Fibroblast of the aortic adventitia (primary cell): ENCODE results near the gene KRTAP4-6. TPM values are rescaled to one million over a fixed set of nuclear protein-coding genes. Genes with fewer than 3 reads are reported as not detected.
"Not testable (repeated sequence)": the region's sequence is repeated elsewhere in the genome, so short reads cannot be mapped to it uniquely, and the experiment has no call there.

Experiments
- DNase-seq: peaks from one replicate; pipeline ENCODE4 v3.0.0-alpha.2; 2010; ENCODE audit warnings: low read depth
- H3K4me3 ChIP-seq: 2 replicates; pipeline ENCODE4 v1.5.1; 2011; ENCODE audit warnings: low read depth, mild to moderate bottlenecking, control low read depth, low read length, moderate library complexity
- CTCF ChIP-seq: IDR thresholded peaks from 2 replicates; pipeline ENCODE4 v1.5.1; 2011; ENCODE audit warnings: mild to moderate bottlenecking, low read length, control low read depth, inconsistent platforms; ENCODE audit not compliant: insufficient read depth
- total RNA-seq: library from RNA; depleted of rRNA; stranded (reverse); fragments of >200 nt; gene quantifications from 2 replicates; pipeline ENCODE4 v1.2.3, GENCODE V29; 2012; ENCODE audit warnings: low replicate concordance

Gene KRTAP4-6
- total RNA-seq, 1 donor, result not detected

GRCh38 chr17:41160648-41161047 lies 20.3 kb upstream of the KRTAP4-6 start, which contains the start of gene KRTAP4-4:
Gene KRTAP4-4 (minus strand): TSS chr17:41160748. CDS start chr17:41160691, 57 bp downstream.
- DNase-seq, result no peak
- H3K4me3 ChIP-seq, result no peak within 1 kb of the TSS
- no peak for TF ChIP-seq CTCF

- DNase-seq, H3K4me3 ChIP-seq: not testable (repeated sequence)
These were observed 19.8 kb upstream of the KRTAP4-6 start for GRCh38 chr17:41160190-41160589.

- no peak for DNase-seq
- H3K4me3 ChIP-seq, result no peak overlapping the region
- no peak for TF ChIP-seq CTCF
These were observed 13.5 kb upstream of the KRTAP4-6 start for GRCh38 chr17:41153856-41154255.

- no peak for TF ChIP-seq CTCF
- no peak overlapping the region for H3K4me3 ChIP-seq
- no peak for DNase-seq
These were observed 11.2 kb upstream of the KRTAP4-6 start for GRCh38 chr17:41151525-41151924.

GRCh38 chr17:41150026-41150425 lies 9.7 kb upstream of the KRTAP4-6 start:
- no peak overlapping the region for H3K4me3 ChIP-seq
- no peak for TF ChIP-seq CTCF
- no peak for DNase-seq

GRCh38 chr17:41149652-41149985 lies 9.3 kb upstream of the KRTAP4-6 start, which contains the start of gene KRTAP4-5:
Gene KRTAP4-5 (minus strand): TSS chr17:41149825. CDS start chr17:41149767, 58 bp downstream.
- no peak for DNase-seq
- no peak within 1 kb of the TSS for H3K4me3 ChIP-seq
- TF ChIP-seq CTCF, result no peak

GRCh38 chr17:41148971-41149651 lies 8.8 kb upstream of the KRTAP4-6 start:
- not testable (repeated sequence) for H3K4me3 ChIP-seq, DNase-seq

GRCh38 chr17:41147531-41148204 lies 7.3 kb upstream of the KRTAP4-6 start:
- no peak for TF ChIP-seq CTCF
- H3K4me3 ChIP-seq, result no peak overlapping the region
- no peak for DNase-seq
